Right atrium auricular region (tissue), 2 donors: Measurements from ENCODE around the gene KRT78. TPM values are rescaled to one million over a fixed set of nuclear protein-coding genes. Genes with fewer than 3 reads are reported as not detected.

Source experiments
- DNase-seq: peaks from one replicate; pipeline ENCODE4 v3.0.0-alpha.2; 2019; ENCODE audit warnings: low spot score
- H3K27ac ChIP-seq, 2 donors: fragments of 200-600 bp; sonication (generic); 1 replicate in 1 of 2; 2 replicates in 1 of 2; pipeline ENCODE4 v1.5.1; 2016 to 2019
- H3K27me3 ChIP-seq, 2 donors: fragments of 200-600 bp; sonication (generic); one replicate each; pipeline versions ENCODE4 v1.5.1 to v1.6.0; 2017 to 2019
- H3K36me3 ChIP-seq: fragments of 200-600 bp; sonication (generic); one replicate; pipeline ENCODE4 v1.5.1; 2016
- H3K4me1 ChIP-seq, 2 donors: fragments of 200-600 bp; sonication (generic); one replicate each; pipeline versions ENCODE4 v1.5.1 to v1.6.0; 2017 to 2019
- H3K4me3 ChIP-seq, 2 donors: fragments of 200-600 bp; sonication (generic); 1 replicate in 1 of 2; 2 replicates in 1 of 2; pipeline ENCODE4 v1.5.1; 2017 to 2019; ENCODE audit warnings: mild to moderate bottlenecking in 1 of 2, moderate library complexity in 1 of 2
- H3K9me3 ChIP-seq, 2 donors: fragments of 200-600 bp; sonication (generic); one replicate each; pipeline ENCODE4 v1.5.1; 2019
- total RNA-seq, 2 donors: library from RNA; depleted of rRNA; stranded (reverse); fragments of >200 nt; gene quantifications; one replicate each; pipeline ENCODE4 v1.1.0, GENCODE V29; 2016
- TF ChIP-seq, protein P1 (sequence below), 2 donors: fragments of 200-600 bp; sonication (generic); IDR thresholded peaks; one replicate each; pipeline ENCODE4 v1.5.1; 2019; ENCODE audit warnings: antibody characterized with exemption in 2 of 2

The KRT78 gene
- total RNA-seq, 2 donors from 2014 or later: not detected

DNA sequence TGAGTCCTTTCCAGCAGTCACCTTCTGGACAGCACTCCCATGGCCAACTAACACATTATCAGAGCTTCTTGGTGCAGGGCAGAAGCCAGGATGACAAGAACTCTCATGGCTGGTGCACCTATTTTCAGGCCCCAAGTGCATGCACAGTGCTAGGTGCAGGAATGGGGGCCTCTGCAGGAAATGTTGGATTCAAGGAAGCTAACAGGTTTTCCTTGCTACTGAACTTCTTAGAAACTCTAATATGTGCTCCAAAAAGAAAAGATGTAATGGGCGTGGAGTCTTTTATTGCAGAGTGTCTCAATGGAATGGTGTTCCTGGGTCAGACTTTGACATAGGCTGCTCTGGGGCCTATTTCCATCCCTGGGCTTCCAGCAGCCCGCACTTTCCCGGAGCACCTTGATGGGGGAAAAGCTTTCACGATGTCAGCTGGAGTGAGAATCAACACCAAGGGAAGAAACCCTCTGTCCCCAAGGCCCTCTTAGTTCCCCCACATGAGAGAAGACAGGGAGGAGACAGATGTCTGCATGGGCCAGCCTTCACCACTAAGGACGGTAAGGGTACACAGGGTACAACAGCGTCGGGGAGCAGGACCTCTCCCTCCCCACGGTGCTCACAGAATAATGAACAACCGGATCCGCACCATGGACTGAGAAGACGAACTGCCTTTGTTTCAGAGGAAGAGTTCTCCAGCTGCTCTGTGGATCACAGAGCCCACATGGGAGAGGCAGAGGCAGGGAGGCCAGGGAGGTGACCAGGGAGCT, 59.7 kb downstream of the KRT78 start:
- Histone ChIP-seq H3K27me3 (no peaks in the 10 kb centered on the region), H3K9me3 (no peaks in the 10 kb centered on the region), H3K36me3 (no peaks in the 10 kb centered on the region), H3K4me3 (no peak overlapping the region), H3K4me1 (peaks cover 0 to 9% of the 10 kb centered on the region in 2 donors), H3K27ac (no peak overlapping the region)
- no peak for DNase-seq
- TF ChIP-seq, protein P1, sequence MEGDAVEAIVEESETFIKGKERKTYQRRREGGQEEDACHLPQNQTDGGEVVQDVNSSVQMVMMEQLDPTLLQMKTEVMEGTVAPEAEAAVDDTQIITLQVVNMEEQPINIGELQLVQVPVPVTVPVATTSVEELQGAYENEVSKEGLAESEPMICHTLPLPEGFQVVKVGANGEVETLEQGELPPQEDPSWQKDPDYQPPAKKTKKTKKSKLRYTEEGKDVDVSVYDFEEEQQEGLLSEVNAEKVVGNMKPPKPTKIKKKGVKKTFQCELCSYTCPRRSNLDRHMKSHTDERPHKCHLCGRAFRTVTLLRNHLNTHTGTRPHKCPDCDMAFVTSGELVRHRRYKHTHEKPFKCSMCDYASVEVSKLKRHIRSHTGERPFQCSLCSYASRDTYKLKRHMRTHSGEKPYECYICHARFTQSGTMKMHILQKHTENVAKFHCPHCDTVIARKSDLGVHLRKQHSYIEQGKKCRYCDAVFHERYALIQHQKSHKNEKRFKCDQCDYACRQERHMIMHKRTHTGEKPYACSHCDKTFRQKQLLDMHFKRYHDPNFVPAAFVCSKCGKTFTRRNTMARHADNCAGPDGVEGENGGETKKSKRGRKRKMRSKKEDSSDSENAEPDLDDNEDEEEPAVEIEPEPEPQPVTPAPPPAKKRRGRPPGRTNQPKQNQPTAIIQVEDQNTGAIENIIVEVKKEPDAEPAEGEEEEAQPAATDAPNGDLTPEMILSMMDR (IDR thresholded peaks at IDR 0.05): no peak

GRCh38 chr12:52788192-52788875, 60.5 kb downstream of the KRT78 start:
- H3K27me3 ChIP-seq: no peaks in the 10 kb centered on the region

More at GRCh38 chr12:52788192-52788875, 60.5 kb downstream of the KRT78 start:
- Histone ChIP-seq H3K27ac (no peak overlapping the region), H3K4me1 (peaks cover 0 to 9% of the 10 kb centered on the region in 2 donors), H3K36me3 (no peaks in the 10 kb centered on the region), H3K4me3 (no peak overlapping the region), H3K9me3 (no peaks in the 10 kb centered on the region)
- TF ChIP-seq, protein P1 (IDR thresholded peaks at IDR 0.05): no peak
- DNase-seq: no peak

Other genes with a start within 250 kb of the KRT78 start
- gene KRT72, start 247.5 kb downstream of the KRT78 start, total RNA-seq: not detected
- gene KRT73, start 230.4 kb downstream of the KRT78 start, total RNA-seq: not detected
- gene KRT2, start 196.8 kb downstream of the KRT78 start, total RNA-seq: not detected
- not detected for gene KRT1, start 168.6 kb downstream of the KRT78 start, total RNA-seq
- not detected for gene KRT77, start 145.5 kb downstream of the KRT78 start, total RNA-seq
- not detected for gene KRT76, start 71.6 kb downstream of the KRT78 start, total RNA-seq
- gene KRT3, start 52.9 kb downstream of the KRT78 start, total RNA-seq: not detected
- not detected for gene KRT4, start 34.9 kb downstream of the KRT78 start, total RNA-seq
- not detected for gene KRT79, start 14.7 kb downstream of the KRT78 start, total RNA-seq
- gene KRT8, start 56.1 kb upstream of the KRT78 start, total RNA-seq: 100 to 1,000 TPM; 199 to 271 TPM
- gene KRT18, start 100.1 kb upstream of the KRT78 start, total RNA-seq: 100 to 1,000 TPM in 1 of 2 donors, 10 to 100 TPM in 1; 85.1 to 150 TPM
- gene EIF4B, start 157.5 kb upstream of the KRT78 start, total RNA-seq: 100 to 1,000 TPM; 272 to 383 TPM
- 100 to 1,000 TPM in 1 of 2 donors, 10 to 100 TPM in 1; 76.2 to 153 TPM for gene TNS2, start 201.1 kb upstream of the KRT78 start, total RNA-seq
- gene SPRYD3, start 230.4 kb upstream of the KRT78 start, total RNA-seq: 10 to 100 TPM; 33.5 to 64.5 TPM
- gene IGFBP6, start 248.7 kb upstream of the KRT78 start, total RNA-seq: 100 to 1,000 TPM in 1 of 2 donors, 10 to 100 TPM in 1; 99.0 to 358 TPM